H1 (cell line): ENCODE data around the gene CEMP1. TPM values are rescaled to one million over a fixed set of nuclear protein-coding genes. Genes with fewer than 3 reads are reported as not detected.

Experiments
- CTCF ChIA-PET: fragments of 300-600 bp; sonication (Branson Sonifier 250); formaldehyde crosslinking; loops from one replicate; lab custom pipeline; 2021; ENCODE audit not compliant: partially characterized antibody; lab: Charles Lee
- POLR2A ChIA-PET: fragments of 300-600 bp; sonication (Branson Sonifier 250); formaldehyde crosslinking; loops from one replicate; lab custom pipeline; 2021; ENCODE audit warnings: inconsistent platforms; ENCODE audit not compliant: partially characterized antibody; lab: Charles Lee
- DNase-seq, 2 experiments: peaks; one replicate each; pipeline versions ENCODE4 v3.0.0 to v3.0.0-alpha.2; 2010 to 2022; ENCODE audit warnings: low spot score in 2 of 2, low read depth in 1 of 2, mixed read lengths in 1 of 2
- FAIRE-seq: peaks from 2 replicates; lab custom pipeline; 2011; peaks lifted over from hg19 to GRCh38; lab: Jason Lieb, UNC
- H2AFZ ChIP-seq: 2 replicates; pipeline ENCODE4 v1.8.1; 2012; ENCODE audit warnings: low read length, inconsistent platforms
- H2AK5ac ChIP-seq: 2 replicates; pipeline ENCODE4 v1.6.1; 2013; ENCODE audit warnings: low read depth, low read length
- H2BK120ac ChIP-seq: replicated peaks from 2 replicates; pipeline ENCODE3; 2013; ENCODE audit warnings: low read depth, low read length, inconsistent platforms
- H2BK12ac ChIP-seq: 2 replicates; pipeline ENCODE4 v1.6.1; 2013; ENCODE audit warnings: low read depth, low read length
- H2BK15ac ChIP-seq: 2 replicates; pipeline ENCODE4 v1.6.1; 2013; ENCODE audit warnings: low read length
- H2BK20ac ChIP-seq: 2 replicates; pipeline ENCODE4 v1.6.1; 2013; ENCODE audit warnings: low read length
- H2BK5ac ChIP-seq: 2 replicates; pipeline ENCODE4 v1.6.1; 2013; ENCODE audit warnings: low read depth, low read length
- H3K14ac ChIP-seq: 2 replicates; pipeline ENCODE4 v1.6.1; 2013; ENCODE audit warnings: inconsistent platforms; ENCODE audit not compliant: insufficient read length
- H3K18ac ChIP-seq: 2 replicates; pipeline ENCODE4 v1.6.1; 2013; ENCODE audit warnings: low read length; ENCODE audit errors: extremely low read depth
- H3K23ac ChIP-seq: 2 replicates; pipeline ENCODE4 v1.6.1; 2013; ENCODE audit warnings: inconsistent platforms; ENCODE audit not compliant: insufficient read length
- H3K23me2 ChIP-seq: 2 replicates; pipeline ENCODE4 v1.6.1; 2013; ENCODE audit warnings: low read depth, low read length
- H3K27ac ChIP-seq: 2 replicates; pipeline ENCODE4 v1.6.1; 2011; ENCODE audit warnings: low read depth, low read length, inconsistent platforms
- H3K27me3 ChIP-seq, 4 experiments: replicated peaks in 1 of 4; 1 replicate in 1 of 4; 2 replicates in 3 of 4; pipeline versions ENCODE4 v1.6.1 to v1.8.1; 2011 to 2013; ENCODE audit warnings: low read length in 3 of 4, mild to moderate bottlenecking in 3 of 4, inconsistent platforms in 2 of 4, mixed read lengths in 2 of 4, moderate library complexity in 1 of 4; ENCODE audit not compliant: control insufficient read depth in 3 of 4, insufficient read depth in 3 of 4; ENCODE audit errors: extremely low read depth in 1 of 4
- H3K36me3 ChIP-seq, 4 experiments: 2 replicates each; pipeline versions ENCODE4 v1.6.1 to v1.8.1; 2011 to 2013; ENCODE audit warnings: mild to moderate bottlenecking in 4 of 4, low read length in 3 of 4, moderate library complexity in 2 of 4, control low read depth in 1 of 4, inconsistent platforms in 1 of 4; ENCODE audit not compliant: insufficient read depth in 4 of 4, control insufficient read depth in 2 of 4
- H3K4ac ChIP-seq: replicated peaks from 2 replicates; pipeline ENCODE3; 2013; ENCODE audit warnings: low read length, low read depth, mixed read lengths, inconsistent platforms; ENCODE audit not compliant: insufficient read length
- H3K4me1 ChIP-seq, 4 experiments: replicated peaks in 1 of 4; 1 replicate in 1 of 4; 2 replicates in 3 of 4; pipeline versions ENCODE4 v1.6.1 to v1.8.1; 2011 to 2013; ENCODE audit warnings: low read length in 3 of 4, inconsistent platforms in 2 of 4, mixed read lengths in 1 of 4; ENCODE audit not compliant: insufficient read depth in 4 of 4, control insufficient read depth in 3 of 4
- H3K4me2 ChIP-seq, 2 experiments: 2 replicates each; pipeline versions ENCODE4 v1.6.1 to v1.8.1; 2011 to 2013; ENCODE audit warnings: low read depth in 2 of 2, low read length in 2 of 2, control low read depth in 1 of 2, inconsistent platforms in 1 of 2, mild to moderate bottlenecking in 1 of 2; ENCODE audit not compliant: insufficient read depth in 1 of 2
- H3K4me3 ChIP-seq, 4 experiments: fragments of 200-600, 300-600 bp in 1 of 4; sonication (generic), shearing (Covaris generic), sonication (Bioruptor Twin) in 1 of 4; 2 replicates each; pipeline versions ENCODE4 v1.5.1 to v1.8.1; 2011 to 2016; ENCODE audit warnings: low read length in 4 of 4, low read depth in 3 of 4, control low read depth in 2 of 4, inconsistent platforms in 2 of 4, mild to moderate bottlenecking in 2 of 4, mixed read lengths in 1 of 4, moderate library complexity in 1 of 4; ENCODE audit not compliant: insufficient read depth in 2 of 4; ENCODE audit errors: extremely low read depth in 1 of 4
- H3K56ac ChIP-seq: replicated peaks from 2 replicates; pipeline ENCODE3; 2013; ENCODE audit warnings: low read depth, mild to moderate bottlenecking, mixed read lengths, low read length, inconsistent platforms; ENCODE audit not compliant: insufficient read length
- H3K79me1 ChIP-seq: 2 replicates; pipeline ENCODE4 v1.6.1; 2013; ENCODE audit warnings: low read depth, low read length, control low read depth
- H3K79me2 ChIP-seq, 2 experiments: 2 replicates each; pipeline versions ENCODE4 v1.6.1 to v1.8.1; 2012 to 2013; ENCODE audit warnings: low read length in 2 of 2, mild to moderate bottlenecking in 2 of 2, inconsistent platforms in 1 of 2; ENCODE audit not compliant: insufficient read depth in 2 of 2, control insufficient read depth in 1 of 2
- H3K9ac ChIP-seq, 4 experiments: replicated peaks in 1 of 4; 1 replicate in 1 of 4; 2 replicates in 3 of 4; pipeline versions ENCODE4 v1.6.1 to v1.8.1; 2011 to 2013; ENCODE audit warnings: low read depth in 3 of 4, low read length in 3 of 4, control low read depth in 2 of 4, mild to moderate bottlenecking in 2 of 4, moderate library complexity in 2 of 4, inconsistent platforms in 1 of 4; ENCODE audit errors: extremely low read depth in 1 of 4
- H3K9me3 ChIP-seq, 2 experiments: 2 replicates each; pipeline versions ENCODE4 v1.6.1 to v1.8.1; 2012 to 2013; ENCODE audit warnings: mild to moderate bottlenecking in 2 of 2, moderate library complexity in 2 of 2, control low read depth in 1 of 2, inconsistent platforms in 1 of 2, low read depth in 1 of 2, low read length in 1 of 2, mixed read lengths in 1 of 2; ENCODE audit not compliant: insufficient read depth in 2 of 2
- H4K20me1 ChIP-seq, 2 experiments: replicated peaks in 1 of 2; 2 replicates each; pipeline versions ENCODE3 to v1.8.1; 2011 to 2013; ENCODE audit warnings: inconsistent platforms in 2 of 2, low read length in 2 of 2, mild to moderate bottlenecking in 1 of 2; ENCODE audit not compliant: insufficient read depth in 2 of 2, control insufficient read depth in 1 of 2
- H4K5ac ChIP-seq: 2 replicates; pipeline ENCODE4 v1.6.1; 2013; ENCODE audit warnings: low read length, low read depth, mixed read lengths, inconsistent platforms; ENCODE audit not compliant: insufficient read length
- H4K8ac ChIP-seq: 2 replicates; pipeline ENCODE4 v1.8.0; 2013; ENCODE audit warnings: mild to moderate bottlenecking, moderate library complexity, low read length, inconsistent platforms; ENCODE audit not compliant: insufficient read depth; ENCODE audit errors: extremely low read depth
- H4K91ac ChIP-seq: replicated peaks from 2 replicates; pipeline ENCODE3; 2013; ENCODE audit warnings: low read length, mixed read lengths, inconsistent platforms; ENCODE audit not compliant: insufficient read length
- JUND ChIP-seq: IDR thresholded peaks from 2 replicates; pipeline ENCODE4 v1.6.1; 2011; ENCODE audit warnings: mild to moderate bottlenecking, improper control_type of control experiment, low read length
- WGBS, 2 experiments: shearing (Covaris generic) in 1 of 2; methylation state at CpG; one replicate each; pipeline versions ENCODE4 v1.1.6 to v1.1.7; 2013 to 2015; ENCODE audit warnings: low lambda C conversion rate in 2 of 2, mixed read lengths in 2 of 2, inconsistent platforms in 1 of 2, low coverage in 1 of 2, missing lambda C conversion rate in 1 of 2; ENCODE audit not compliant: insufficient replicate concordance in 2 of 2, insufficient coverage in 1 of 2, insufficient read length in 1 of 2; ENCODE audit errors: extremely low coverage in 1 of 2, missing lambda C conversion rate in 1 of 2; 5-methylcytosine and 5-hydroxymethylcytosine counted together
- polyA plus RNA-seq, 7 experiments: library from polyadenylated mRNA; depleted of rRNA in 3 of 7; stranded (reverse) in 5 of 7; unstranded in 2 of 7; fragments of >200 nt in 5 of 7; fragments of 200-250 nt in 2 of 7; gene quantifications; 1 replicate in 5 of 7; 2 replicates in 1 of 7; 4 replicates in 1 of 7; pipeline versions ENCODE4 v1.2.1 to v1.2.3, GENCODE V29; 2011 to 2013; ENCODE audit warnings: missing spikeins in 2 of 7, mixed read lengths in 2 of 7
- total RNA-seq: library from RNA; stranded (reverse); fragmentation: NEBNext Ultra II Directional; extraction: Animal tissue kit (Norgen Biotek cat#: 25700); gene quantifications from 2 replicates; pipeline ENCODE4 v1.2.1, GENCODE V29; 2021
- TF ChIP-seq, protein P1 (sequence below), 3 experiments: IDR thresholded peaks; 1 replicate in 2 of 3; 2 replicates in 1 of 3; pipeline versions ENCODE4 v1.5.1 to v1.6.1; 2011; ENCODE audit warnings: low read length in 3 of 3, mild to moderate bottlenecking in 3 of 3, inconsistent platforms in 2 of 3, low read depth in 1 of 3, moderate library complexity in 1 of 3; ENCODE audit not compliant: insufficient read depth in 1 of 3; ENCODE audit errors: control extremely low read depth in 1 of 3

Gene CEMP1
- total and polyA plus RNA-seq, 2 of the 8 experiments (the other 6 are each of a cell fraction or from before 2014, with no cell fraction given), result not detected

DNA sequence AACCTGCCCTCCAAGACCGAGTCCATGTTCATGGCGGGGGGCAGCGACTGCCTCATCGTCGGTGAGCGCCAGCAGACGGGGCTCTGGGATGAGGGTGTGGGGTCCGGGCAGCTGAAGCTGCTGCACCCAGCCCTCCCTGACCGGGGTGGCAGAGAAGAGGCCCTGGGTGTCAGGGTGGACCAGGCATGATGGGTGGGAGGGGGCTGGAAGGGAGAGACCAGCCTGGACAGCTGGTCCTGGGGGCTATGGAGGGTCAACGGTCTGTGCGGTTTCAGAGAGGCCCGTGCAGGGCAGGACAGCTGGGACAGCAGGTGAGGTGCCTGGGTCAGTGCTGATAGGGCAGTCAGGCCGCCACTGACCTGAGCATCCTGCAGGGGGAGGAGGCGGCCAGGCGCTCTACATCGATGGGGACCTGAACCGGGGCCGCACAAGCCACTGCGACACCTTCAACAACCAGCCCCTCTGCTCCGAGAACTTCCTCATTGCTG is 30.7 kb downstream of the CEMP1 start:
- Histone ChIP-seq H4K91ac (peak overlapping the region; percentile 73), H3K4me2 (no peak overlapping the region), H3K79me2 (no peaks in the 10 kb centered on the region), H2BK20ac (no peak overlapping the region), H3K56ac (no peak overlapping the region), H3K4me3 (no peak overlapping the region), H3K27me3 (no peaks in the 10 kb centered on the region; a peak in 1 of 7 replicates), H2BK120ac (no peak overlapping the region), H4K8ac (peak overlapping the region; percentile 46; the same call in 1 of the 2 replicates), H2AFZ (no peak overlapping the region), H2BK15ac (no peak overlapping the region), H4K5ac (no peak overlapping the region), H2BK5ac (no peak overlapping the region), H2BK12ac (no peak overlapping the region), H3K14ac (no peak overlapping the region), H2AK5ac (no peak overlapping the region), H3K23ac (no peak overlapping the region), H3K36me3 (peaks cover 0 to 15% (median 4%) of the 10 kb centered on the region in 4 experiments; a peak in 4 of 8 replicates), H3K4me1 (peaks cover 0 to 16% (median 9%) of the 10 kb centered on the region in 4 experiments; a peak in 6 of 7 replicates), H3K79me1 (no peaks in the 10 kb centered on the region; the same call in 1 of the 2 replicates), H3K9me3 (no peaks in the 10 kb centered on the region), H3K18ac (no peak overlapping the region; the same call in 1 of the 2 replicates), H4K20me1 (peaks cover 2 to 4% of the 10 kb centered on the region in 2 experiments), H3K9ac (no peak overlapping the region), H3K23me2 (no peaks in the 10 kb centered on the region), H3K4ac (no peak overlapping the region), H3K27ac (no peak overlapping the region)
- FAIRE-seq (no peak), DNase-seq (peak in 1 of 2 experiments; percentile 60)
- POLR2A ChIA-PET, result interaction anchor here (0.9 to 2.0 kb wide), 14 partner anchors 10 to 346 kb away, joined by 3 to 10 read pairs (median 4); partner anchors contain the start of genes ATP6V0C, CEMP1 and NTN3
- TF ChIP-seq, protein P1, sequence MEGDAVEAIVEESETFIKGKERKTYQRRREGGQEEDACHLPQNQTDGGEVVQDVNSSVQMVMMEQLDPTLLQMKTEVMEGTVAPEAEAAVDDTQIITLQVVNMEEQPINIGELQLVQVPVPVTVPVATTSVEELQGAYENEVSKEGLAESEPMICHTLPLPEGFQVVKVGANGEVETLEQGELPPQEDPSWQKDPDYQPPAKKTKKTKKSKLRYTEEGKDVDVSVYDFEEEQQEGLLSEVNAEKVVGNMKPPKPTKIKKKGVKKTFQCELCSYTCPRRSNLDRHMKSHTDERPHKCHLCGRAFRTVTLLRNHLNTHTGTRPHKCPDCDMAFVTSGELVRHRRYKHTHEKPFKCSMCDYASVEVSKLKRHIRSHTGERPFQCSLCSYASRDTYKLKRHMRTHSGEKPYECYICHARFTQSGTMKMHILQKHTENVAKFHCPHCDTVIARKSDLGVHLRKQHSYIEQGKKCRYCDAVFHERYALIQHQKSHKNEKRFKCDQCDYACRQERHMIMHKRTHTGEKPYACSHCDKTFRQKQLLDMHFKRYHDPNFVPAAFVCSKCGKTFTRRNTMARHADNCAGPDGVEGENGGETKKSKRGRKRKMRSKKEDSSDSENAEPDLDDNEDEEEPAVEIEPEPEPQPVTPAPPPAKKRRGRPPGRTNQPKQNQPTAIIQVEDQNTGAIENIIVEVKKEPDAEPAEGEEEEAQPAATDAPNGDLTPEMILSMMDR (IDR thresholded peaks at IDR 0.05; ENCODE audit: control extremely low read depth in 1 of 3, insufficient read depth in 1 of 3, low read depth in 1 of 3, low read length in 3 of 3), result peak in 2 of 3 experiments; percentile 30 to 40; a peak in 2 of 4 replicates
- no peak for TF ChIP-seq JUND
- CTCF ChIA-PET, result interaction anchor here (0.6 to 3.3 kb wide), 30 partner anchors 9 to 459 kb away, joined by 3 to 32 read pairs (median 5); partner anchors contain the start of gene TEDC2
- WGBS, 2 experiments, result 88% methylated on average over 20 of the region's 20 CpGs; no CpG with 5 or more reads in 1 of the 2 experiments
